H1 (cell line): ENCODE measurements around the gene ZNF750. TPM values are rescaled to one million over a fixed set of nuclear protein-coding genes. Genes with fewer than 3 reads are reported as not detected.

Experiments used
- CTCF ChIA-PET: fragments of 300-600 bp; sonication (Branson Sonifier 250); formaldehyde crosslinking; loops from one replicate; lab custom pipeline; 2021; ENCODE audit not compliant: partially characterized antibody; lab: Charles Lee
- POLR2A ChIA-PET: fragments of 300-600 bp; sonication (Branson Sonifier 250); formaldehyde crosslinking; loops from one replicate; lab custom pipeline; 2021; ENCODE audit warnings: inconsistent platforms; ENCODE audit not compliant: partially characterized antibody; lab: Charles Lee
- DNase-seq, 2 experiments: peaks; one replicate each; pipeline versions ENCODE4 v3.0.0 to v3.0.0-alpha.2; 2010 to 2022; ENCODE audit warnings: low spot score in 2 of 2, low read depth in 1 of 2, mixed read lengths in 1 of 2
- FAIRE-seq: peaks from 2 replicates; lab custom pipeline; 2011; peaks lifted over from hg19 to GRCh38; lab: Jason Lieb, UNC
- H2AFZ ChIP-seq: 2 replicates; pipeline ENCODE4 v1.8.1; 2012; ENCODE audit warnings: low read length, inconsistent platforms
- H2AK5ac ChIP-seq: 2 replicates; pipeline ENCODE4 v1.6.1; 2013; ENCODE audit warnings: low read depth, low read length
- H2BK120ac ChIP-seq: replicated peaks from 2 replicates; pipeline ENCODE3; 2013; ENCODE audit warnings: low read depth, low read length, inconsistent platforms
- H2BK12ac ChIP-seq: 2 replicates; pipeline ENCODE4 v1.6.1; 2013; ENCODE audit warnings: low read depth, low read length
- H2BK15ac ChIP-seq: 2 replicates; pipeline ENCODE4 v1.6.1; 2013; ENCODE audit warnings: low read length
- H2BK20ac ChIP-seq: 2 replicates; pipeline ENCODE4 v1.6.1; 2013; ENCODE audit warnings: low read length
- H2BK5ac ChIP-seq: 2 replicates; pipeline ENCODE4 v1.6.1; 2013; ENCODE audit warnings: low read depth, low read length
- H3K14ac ChIP-seq: 2 replicates; pipeline ENCODE4 v1.6.1; 2013; ENCODE audit warnings: inconsistent platforms; ENCODE audit not compliant: insufficient read length
- H3K18ac ChIP-seq: 2 replicates; pipeline ENCODE4 v1.6.1; 2013; ENCODE audit warnings: low read length; ENCODE audit errors: extremely low read depth
- H3K23ac ChIP-seq: 2 replicates; pipeline ENCODE4 v1.6.1; 2013; ENCODE audit warnings: inconsistent platforms; ENCODE audit not compliant: insufficient read length
- H3K23me2 ChIP-seq: 2 replicates; pipeline ENCODE4 v1.6.1; 2013; ENCODE audit warnings: low read depth, low read length
- H3K27ac ChIP-seq: 2 replicates; pipeline ENCODE4 v1.6.1; 2011; ENCODE audit warnings: low read depth, low read length, inconsistent platforms
- H3K27me3 ChIP-seq, 4 experiments: replicated peaks in 1 of 4; 1 replicate in 1 of 4; 2 replicates in 3 of 4; pipeline versions ENCODE4 v1.6.1 to v1.8.1; 2011 to 2013; ENCODE audit warnings: low read length in 3 of 4, mild to moderate bottlenecking in 3 of 4, inconsistent platforms in 2 of 4, mixed read lengths in 2 of 4, moderate library complexity in 1 of 4; ENCODE audit not compliant: control insufficient read depth in 3 of 4, insufficient read depth in 3 of 4; ENCODE audit errors: extremely low read depth in 1 of 4
- H3K36me3 ChIP-seq, 4 experiments: 2 replicates each; pipeline versions ENCODE4 v1.6.1 to v1.8.1; 2011 to 2013; ENCODE audit warnings: mild to moderate bottlenecking in 4 of 4, low read length in 3 of 4, moderate library complexity in 2 of 4, control low read depth in 1 of 4, inconsistent platforms in 1 of 4; ENCODE audit not compliant: insufficient read depth in 4 of 4, control insufficient read depth in 2 of 4
- H3K4ac ChIP-seq: replicated peaks from 2 replicates; pipeline ENCODE3; 2013; ENCODE audit warnings: low read length, low read depth, mixed read lengths, inconsistent platforms; ENCODE audit not compliant: insufficient read length
- H3K4me1 ChIP-seq, 4 experiments: replicated peaks in 1 of 4; 1 replicate in 1 of 4; 2 replicates in 3 of 4; pipeline versions ENCODE4 v1.6.1 to v1.8.1; 2011 to 2013; ENCODE audit warnings: low read length in 3 of 4, inconsistent platforms in 2 of 4, mixed read lengths in 1 of 4; ENCODE audit not compliant: insufficient read depth in 4 of 4, control insufficient read depth in 3 of 4
- H3K4me2 ChIP-seq, 2 experiments: 2 replicates each; pipeline versions ENCODE4 v1.6.1 to v1.8.1; 2011 to 2013; ENCODE audit warnings: low read depth in 2 of 2, low read length in 2 of 2, control low read depth in 1 of 2, inconsistent platforms in 1 of 2, mild to moderate bottlenecking in 1 of 2; ENCODE audit not compliant: insufficient read depth in 1 of 2
- H3K4me3 ChIP-seq, 4 experiments: fragments of 200-600, 300-600 bp in 1 of 4; sonication (generic), shearing (Covaris generic), sonication (Bioruptor Twin) in 1 of 4; 2 replicates each; pipeline versions ENCODE4 v1.5.1 to v1.8.1; 2011 to 2016; ENCODE audit warnings: low read length in 4 of 4, low read depth in 3 of 4, control low read depth in 2 of 4, inconsistent platforms in 2 of 4, mild to moderate bottlenecking in 2 of 4, mixed read lengths in 1 of 4, moderate library complexity in 1 of 4; ENCODE audit not compliant: insufficient read depth in 2 of 4; ENCODE audit errors: extremely low read depth in 1 of 4
- H3K56ac ChIP-seq: replicated peaks from 2 replicates; pipeline ENCODE3; 2013; ENCODE audit warnings: low read depth, mild to moderate bottlenecking, mixed read lengths, low read length, inconsistent platforms; ENCODE audit not compliant: insufficient read length
- H3K79me1 ChIP-seq: 2 replicates; pipeline ENCODE4 v1.6.1; 2013; ENCODE audit warnings: low read depth, low read length, control low read depth
- H3K79me2 ChIP-seq, 2 experiments: 2 replicates each; pipeline versions ENCODE4 v1.6.1 to v1.8.1; 2012 to 2013; ENCODE audit warnings: low read length in 2 of 2, mild to moderate bottlenecking in 2 of 2, inconsistent platforms in 1 of 2; ENCODE audit not compliant: insufficient read depth in 2 of 2, control insufficient read depth in 1 of 2
- H3K9ac ChIP-seq, 4 experiments: replicated peaks in 1 of 4; 1 replicate in 1 of 4; 2 replicates in 3 of 4; pipeline versions ENCODE4 v1.6.1 to v1.8.1; 2011 to 2013; ENCODE audit warnings: low read depth in 3 of 4, low read length in 3 of 4, control low read depth in 2 of 4, mild to moderate bottlenecking in 2 of 4, moderate library complexity in 2 of 4, inconsistent platforms in 1 of 4; ENCODE audit errors: extremely low read depth in 1 of 4
- H3K9me3 ChIP-seq, 2 experiments: 2 replicates each; pipeline versions ENCODE4 v1.6.1 to v1.8.1; 2012 to 2013; ENCODE audit warnings: mild to moderate bottlenecking in 2 of 2, moderate library complexity in 2 of 2, control low read depth in 1 of 2, inconsistent platforms in 1 of 2, low read depth in 1 of 2, low read length in 1 of 2, mixed read lengths in 1 of 2; ENCODE audit not compliant: insufficient read depth in 2 of 2
- H4K20me1 ChIP-seq, 2 experiments: replicated peaks in 1 of 2; 2 replicates each; pipeline versions ENCODE3 to v1.8.1; 2011 to 2013; ENCODE audit warnings: inconsistent platforms in 2 of 2, low read length in 2 of 2, mild to moderate bottlenecking in 1 of 2; ENCODE audit not compliant: insufficient read depth in 2 of 2, control insufficient read depth in 1 of 2
- H4K5ac ChIP-seq: 2 replicates; pipeline ENCODE4 v1.6.1; 2013; ENCODE audit warnings: low read length, low read depth, mixed read lengths, inconsistent platforms; ENCODE audit not compliant: insufficient read length
- H4K8ac ChIP-seq: 2 replicates; pipeline ENCODE4 v1.8.0; 2013; ENCODE audit warnings: mild to moderate bottlenecking, moderate library complexity, low read length, inconsistent platforms; ENCODE audit not compliant: insufficient read depth; ENCODE audit errors: extremely low read depth
- H4K91ac ChIP-seq: replicated peaks from 2 replicates; pipeline ENCODE3; 2013; ENCODE audit warnings: low read length, mixed read lengths, inconsistent platforms; ENCODE audit not compliant: insufficient read length
- BRCA1 ChIP-seq: IDR thresholded peaks from 2 replicates; pipeline ENCODE4 v1.6.1; 2012; ENCODE audit warnings: low read depth, low read length, improper control_type of control experiment
- FOSL1 ChIP-seq: IDR thresholded peaks from 2 replicates; pipeline ENCODE4 v1.6.1; 2011; ENCODE audit warnings: mild to moderate bottlenecking, low read depth, low read length, moderate library complexity; ENCODE audit not compliant: insufficient read depth
- GTF2F1 ChIP-seq: IDR thresholded peaks from 2 replicates; pipeline ENCODE4 v1.6.1; 2012; ENCODE audit warnings: low read depth, low read length, improper control_type of control experiment, borderline replicate concordance
- HDAC2 ChIP-seq, 2 experiments: fragments of 300-600 bp in 1 of 2; sonication (generic) in 1 of 2; IDR thresholded peaks; 2 replicates each; pipeline ENCODE4 v1.6.1; 2011 to 2012; ENCODE audit warnings: low read depth in 2 of 2, low read length in 2 of 2, mild to moderate bottlenecking in 2 of 2, moderate library complexity in 2 of 2, borderline replicate concordance in 1 of 2, inconsistent platforms in 1 of 2
- KDM1A ChIP-seq: fragments of 200-600, 300-600 bp; sonication (generic); IDR thresholded peaks from 2 replicates; pipeline ENCODE4 v1.7.1; 2016; ENCODE audit warnings: mild to moderate bottlenecking, low read length, borderline replicate concordance
- MAFK ChIP-seq: IDR thresholded peaks from 2 replicates; pipeline ENCODE4 v1.6.1; 2012; ENCODE audit warnings: low read depth, mild to moderate bottlenecking, improper control_type of control experiment, low read length
- SP1 ChIP-seq: IDR thresholded peaks from 2 replicates; pipeline ENCODE4 v1.6.1; 2011; ENCODE audit warnings: low read depth, low read length
- SP2 ChIP-seq: IDR thresholded peaks from 2 replicates; pipeline ENCODE4 v1.6.1; 2012; ENCODE audit warnings: mild to moderate bottlenecking, low read length, inconsistent platforms
- SP4 ChIP-seq: IDR thresholded peaks from 2 replicates; pipeline ENCODE4 v1.6.1; 2012; ENCODE audit warnings: low read length, inconsistent platforms
- WGBS, 2 experiments: shearing (Covaris generic) in 1 of 2; methylation state at CpG; one replicate each; pipeline versions ENCODE4 v1.1.6 to v1.1.7; 2013 to 2015; ENCODE audit warnings: low lambda C conversion rate in 2 of 2, mixed read lengths in 2 of 2, inconsistent platforms in 1 of 2, low coverage in 1 of 2, missing lambda C conversion rate in 1 of 2; ENCODE audit not compliant: insufficient replicate concordance in 2 of 2, insufficient coverage in 1 of 2, insufficient read length in 1 of 2; ENCODE audit errors: extremely low coverage in 1 of 2, missing lambda C conversion rate in 1 of 2; 5-methylcytosine and 5-hydroxymethylcytosine counted together
- polyA plus RNA-seq, 7 experiments: library from polyadenylated mRNA; depleted of rRNA in 3 of 7; stranded (reverse) in 5 of 7; unstranded in 2 of 7; fragments of >200 nt in 5 of 7; fragments of 200-250 nt in 2 of 7; gene quantifications; 1 replicate in 5 of 7; 2 replicates in 1 of 7; 4 replicates in 1 of 7; pipeline versions ENCODE4 v1.2.1 to v1.2.3, GENCODE V29; 2011 to 2013; ENCODE audit warnings: missing spikeins in 2 of 7, mixed read lengths in 2 of 7
- total RNA-seq: library from RNA; stranded (reverse); fragmentation: NEBNext Ultra II Directional; extraction: Animal tissue kit (Norgen Biotek cat#: 25700); gene quantifications from 2 replicates; pipeline ENCODE4 v1.2.1, GENCODE V29; 2021

ZNF750 gene
- total and polyA plus RNA-seq, 2 of the 8 experiments (the other 6 are each of a cell fraction or from before 2014, with no cell fraction given) = not detected

DNA sequence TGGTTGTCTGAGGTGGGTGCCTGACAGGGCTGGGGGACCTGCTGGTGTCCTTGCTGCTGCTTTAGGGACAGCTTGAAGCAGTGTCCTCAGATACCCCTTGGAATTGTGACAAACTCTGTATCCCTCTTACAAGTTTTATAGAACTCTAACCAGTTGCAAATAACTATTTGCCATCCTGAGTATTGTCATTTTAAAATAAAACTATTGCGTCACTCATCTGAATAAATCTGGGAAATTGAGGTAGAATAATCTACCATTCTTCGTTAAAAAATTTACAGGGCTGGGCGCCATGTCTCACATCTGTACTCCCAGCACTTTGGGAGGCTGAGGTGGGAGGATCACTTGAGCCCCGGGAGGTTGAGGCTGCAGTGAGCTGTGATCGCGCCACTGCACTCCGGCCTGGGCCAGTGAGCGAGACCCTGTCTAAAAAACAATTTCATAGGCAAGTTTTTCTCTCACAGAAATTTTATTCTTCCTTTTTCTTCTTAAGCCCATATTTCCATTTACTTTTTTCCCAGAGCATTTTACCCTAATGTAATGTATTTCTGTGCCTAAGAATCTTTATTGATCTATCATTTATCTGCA, 14.2 kb downstream of the ZNF750 start:
- Histone ChIP-seq H2BK120ac (no peak overlapping the region), H3K23me2 (no peaks in the 10 kb centered on the region), H2BK15ac (no peak overlapping the region), H3K27ac (no peak overlapping the region), H3K9me3 (peaks cover 4% of the 10 kb centered on the region in 2 experiments), H2AFZ (no peak overlapping the region), H3K56ac (no peak overlapping the region), H2BK20ac (no peak overlapping the region), H3K36me3 (peaks cover 3 to 24% (median 22%) of the 10 kb centered on the region in 4 experiments; a peak in 6 of 8 replicates), H3K4me3 (no peak overlapping the region), H2BK12ac (no peak overlapping the region), H4K91ac (no peak overlapping the region), H3K9ac (no peak overlapping the region), H2BK5ac (no peak overlapping the region), H3K23ac (no peak overlapping the region), H4K8ac (no peak overlapping the region), H3K27me3 (no peaks in the 10 kb centered on the region), H2AK5ac (no peak overlapping the region), H3K4me2 (no peak overlapping the region), H4K5ac (no peak overlapping the region), H3K79me2 (peaks cover 0 to 15% of the 10 kb centered on the region in 2 experiments; a peak in 1 of 4 replicates), H3K14ac (no peak overlapping the region), H4K20me1 (peaks cover 0 to 15% of the 10 kb centered on the region in 2 experiments), H3K4me1 (peaks cover 0 to 2% (median 0%) of the 10 kb centered on the region in 4 experiments; a peak in 3 of 7 replicates), H3K79me1 (peaks cover 14% of the 10 kb centered on the region), H3K18ac (no peak overlapping the region), H3K4ac (peak overlapping the region; percentile 33)
- FAIRE-seq = no peak
- TF ChIP-seq BRCA1 (no peak), GTF2F1 (no peak), SP4 (no peak), FOSL1 (no peak), SP1 (no peak), KDM1A (no peak), MAFK (no peak), SP2 (no peak), HDAC2 (IDR thresholded peaks at IDR 0.05; ENCODE audit: borderline replicate concordance in 1 of 2, low read depth in 2 of 2, low read length in 2 of 2) (no peak)
- DNase-seq = no peak
- CTCF ChIA-PET = interaction anchor here (0.9 to 3.2 kb wide), 6 partner anchors 9 to 158 kb away, joined by 3 to 9 read pairs (median 4); no protein-coding TSS in a partner anchor
- WGBS, 2 experiments = 97% methylated on average over 8 of the region's 8 CpGs; no CpG with 5 or more reads in 1 of the 2 experiments
- POLR2A ChIA-PET = interaction anchor here (1.0 kb wide), 1 partner anchor 9 kb away, joined by 3 read pairs; no protein-coding TSS in a partner anchor
